Epithelial cell of proximal tubule (primary cell): ENCODE measurements around the gene FOLR1. TPM values are rescaled to one million over a fixed set of nuclear protein-coding genes. Genes with fewer than 3 reads are reported as not detected.

Experiments
- DNase-seq: peaks from one replicate; pipeline ENCODE4 v3.0.0-alpha.2; 2011; ENCODE audit warnings: low read depth
- H3K4me3 ChIP-seq: 2 replicates; pipeline ENCODE4 v1.5.1; 2011; ENCODE audit warnings: low read depth, mild to moderate bottlenecking, low read length
- CTCF ChIP-seq: conservative IDR thresholded peaks from 2 replicates; pipeline ENCODE4 v1.5.1; 2012; ENCODE audit warnings: low read depth, mild to moderate bottlenecking, low read length
- total RNA-seq: library from RNA; depleted of rRNA; stranded (reverse); fragments of >200 nt; gene quantifications from 2 replicates; pipeline ENCODE4 v1.2.3, GENCODE V29; 2015

The FOLR1 gene
- total RNA-seq, 1 donor from 2014 or later, result 12.3 TPM

DNA sequence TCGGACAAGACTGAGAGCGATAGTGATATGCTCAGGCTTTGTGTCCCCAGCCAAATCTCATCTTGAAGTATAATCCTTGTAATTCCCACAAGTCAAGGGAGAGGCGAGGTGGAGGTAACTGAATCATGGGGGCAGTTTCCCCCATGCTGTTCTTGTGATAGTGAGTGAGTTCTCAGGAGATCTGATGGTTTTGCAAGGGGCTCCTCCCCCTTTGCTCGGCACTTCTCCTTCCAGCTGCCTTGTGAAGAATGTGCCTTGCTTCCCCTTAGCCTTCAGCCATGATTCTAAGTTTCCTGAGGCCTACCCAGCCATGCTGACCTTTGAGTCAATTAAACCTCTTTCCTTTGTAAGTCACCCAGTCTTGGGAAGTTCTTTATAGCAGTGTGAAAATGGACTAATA is 17.2 kb downstream of the FOLR1 start:
- no peak for DNase-seq
- H3K4me3 ChIP-seq, result no peak overlapping the region
- TF ChIP-seq CTCF, result no peak

- no peak for DNase-seq
- no peak for TF ChIP-seq CTCF
- no peak within 1 kb of the TSS for H3K4me3 ChIP-seq
Measured at GRCh38 chr11:72216638-72217037, 24.7 kb downstream of the FOLR1 start, which contains the start of gene FOLR2. FOLR2 (plus strand) TSS chr11:72216794; CDS start chr11:72218585, 1,791 bp downstream.

GRCh38 chr11:72217841-72218240 is 25.9 kb downstream of the FOLR1 start:
- no peak for TF ChIP-seq CTCF
- no peak overlapping the region for H3K4me3 ChIP-seq
- DNase-seq, result no peak

- no peak overlapping the region for H3K4me3 ChIP-seq
Measured at GRCh38 chr11:72218251-72218745, 26.4 kb downstream of the FOLR1 start.

GRCh38 chr11:72220696-72221363 is 28.9 kb downstream of the FOLR1 start:
- no peak for TF ChIP-seq CTCF
- no peak overlapping the region for H3K4me3 ChIP-seq
- no peak for DNase-seq

More at GRCh38 chr11:72218251-72218745, 26.4 kb downstream of the FOLR1 start:
- TF ChIP-seq CTCF, result no peak
- no peak for DNase-seq

DNA sequence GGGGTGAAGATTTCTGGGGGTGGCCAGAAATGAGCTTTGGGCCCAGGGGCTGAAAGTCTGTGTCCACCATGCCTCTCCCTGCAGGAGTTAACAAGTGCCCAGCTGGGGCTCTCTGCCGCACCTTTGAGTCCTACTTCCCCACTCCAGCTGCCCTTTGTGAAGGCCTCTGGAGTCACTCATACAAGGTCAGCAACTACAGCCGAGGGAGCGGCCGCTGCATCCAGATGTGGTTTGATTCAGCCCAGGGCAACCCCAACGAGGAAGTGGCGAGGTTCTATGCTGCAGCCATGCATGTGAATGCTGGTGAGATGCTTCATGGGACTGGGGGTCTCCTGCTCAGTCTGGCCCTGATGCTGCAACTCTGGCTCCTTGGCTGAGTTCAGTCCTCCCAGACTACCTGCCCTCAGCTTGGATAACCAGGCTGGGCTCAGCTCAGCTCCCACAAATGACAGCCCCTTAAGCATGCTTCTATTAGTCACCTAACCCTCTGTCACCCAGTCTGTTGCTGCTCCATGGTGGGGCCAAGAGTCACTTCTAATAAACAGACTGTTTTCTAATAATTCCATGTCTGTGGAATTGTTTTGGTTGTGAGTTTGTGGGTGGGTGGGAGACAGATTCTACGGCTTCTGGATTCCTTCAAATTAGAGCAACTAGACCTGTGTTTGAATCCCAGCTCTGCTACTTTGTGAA is 29.6 kb downstream of the FOLR1 start:
- DNase-seq, result no peak
- TF ChIP-seq CTCF, result no peak
- H3K4me3 ChIP-seq, result no peak overlapping the region
